VCaP (cell line): ENCODE measurements around the gene EIF5.

Experiments
- H3K27ac ChIP-seq: fragments of 450-650 bp; 2 replicates; pipeline ENCODE4 v1.5.1; 2017
- CTCF ChIP-seq: fragments of 450-650 bp; conservative IDR thresholded peaks from 2 replicates; pipeline ENCODE4 v1.5.1; 2017; ENCODE audit warnings: mild to moderate bottlenecking, moderate library complexity

The EIF5 gene

GRCh38 chr14:103317251-103317650, 16.8 kb upstream of the EIF5 start:
- H3K27ac ChIP-seq, result no peak overlapping the region
- TF ChIP-seq CTCF, result no peak

GRCh38 chr14:103317976-103318580, 16.0 kb upstream of the EIF5 start:
- TF ChIP-seq CTCF, result no peak
- no peak overlapping the region for H3K27ac ChIP-seq

GRCh38 chr14:103318750-103319419, 15.2 kb upstream of the EIF5 start:
- no peak overlapping the region for H3K27ac ChIP-seq
- TF ChIP-seq CTCF, result no peak

GRCh38 chr14:103319422-103319821, 14.6 kb upstream of the EIF5 start:
- no peak for TF ChIP-seq CTCF
- no peak overlapping the region for H3K27ac ChIP-seq

- TF ChIP-seq CTCF, result no peak
- no peak overlapping the region for H3K27ac ChIP-seq
Observed at GRCh38 chr14:103326078-103326477, 8.0 kb upstream of the EIF5 start.

- H3K27ac ChIP-seq, result no peak overlapping the region
- TF ChIP-seq CTCF, result no peak
Observed at GRCh38 chr14:103328941-103329340, 5.1 kb upstream of the EIF5 start.

- no peak overlapping the region for H3K27ac ChIP-seq
- no peak for TF ChIP-seq CTCF
Observed at GRCh38 chr14:103329401-103330347, 4.4 kb upstream of the EIF5 start.
